ENCODE data around the gene TACC2. TPM values are rescaled to one million over a fixed set of nuclear protein-coding genes. Genes with fewer than 3 reads are reported as not detected.
A peak's percentile ranks its signal among the peaks of the same experiment; 100 is the strongest.

Gene TACC2, protein sequence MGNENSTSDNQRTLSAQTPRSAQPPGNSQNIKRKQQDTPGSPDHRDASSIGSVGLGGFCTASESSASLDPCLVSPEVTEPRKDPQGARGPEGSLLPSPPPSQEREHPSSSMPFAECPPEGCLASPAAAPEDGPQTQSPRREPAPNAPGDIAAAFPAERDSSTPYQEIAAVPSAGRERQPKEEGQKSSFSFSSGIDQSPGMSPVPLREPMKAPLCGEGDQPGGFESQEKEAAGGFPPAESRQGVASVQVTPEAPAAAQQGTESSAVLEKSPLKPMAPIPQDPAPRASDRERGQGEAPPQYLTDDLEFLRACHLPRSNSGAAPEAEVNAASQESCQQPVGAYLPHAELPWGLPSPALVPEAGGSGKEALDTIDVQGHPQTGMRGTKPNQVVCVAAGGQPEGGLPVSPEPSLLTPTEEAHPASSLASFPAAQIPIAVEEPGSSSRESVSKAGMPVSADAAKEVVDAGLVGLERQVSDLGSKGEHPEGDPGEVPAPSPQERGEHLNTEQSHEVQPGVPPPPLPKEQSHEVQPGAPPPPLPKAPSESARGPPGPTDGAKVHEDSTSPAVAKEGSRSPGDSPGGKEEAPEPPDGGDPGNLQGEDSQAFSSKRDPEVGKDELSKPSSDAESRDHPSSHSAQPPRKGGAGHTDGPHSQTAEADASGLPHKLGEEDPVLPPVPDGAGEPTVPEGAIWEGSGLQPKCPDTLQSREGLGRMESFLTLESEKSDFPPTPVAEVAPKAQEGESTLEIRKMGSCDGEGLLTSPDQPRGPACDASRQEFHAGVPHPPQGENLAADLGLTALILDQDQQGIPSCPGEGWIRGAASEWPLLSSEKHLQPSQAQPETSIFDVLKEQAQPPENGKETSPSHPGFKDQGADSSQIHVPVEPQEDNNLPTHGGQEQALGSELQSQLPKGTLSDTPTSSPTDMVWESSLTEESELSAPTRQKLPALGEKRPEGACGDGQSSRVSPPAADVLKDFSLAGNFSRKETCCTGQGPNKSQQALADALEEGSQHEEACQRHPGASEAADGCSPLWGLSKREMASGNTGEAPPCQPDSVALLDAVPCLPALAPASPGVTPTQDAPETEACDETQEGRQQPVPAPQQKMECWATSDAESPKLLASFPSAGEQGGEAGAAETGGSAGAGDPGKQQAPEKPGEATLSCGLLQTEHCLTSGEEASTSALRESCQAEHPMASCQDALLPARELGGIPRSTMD (N-terminal part only)
- not detected for total RNA-seq

DNA sequence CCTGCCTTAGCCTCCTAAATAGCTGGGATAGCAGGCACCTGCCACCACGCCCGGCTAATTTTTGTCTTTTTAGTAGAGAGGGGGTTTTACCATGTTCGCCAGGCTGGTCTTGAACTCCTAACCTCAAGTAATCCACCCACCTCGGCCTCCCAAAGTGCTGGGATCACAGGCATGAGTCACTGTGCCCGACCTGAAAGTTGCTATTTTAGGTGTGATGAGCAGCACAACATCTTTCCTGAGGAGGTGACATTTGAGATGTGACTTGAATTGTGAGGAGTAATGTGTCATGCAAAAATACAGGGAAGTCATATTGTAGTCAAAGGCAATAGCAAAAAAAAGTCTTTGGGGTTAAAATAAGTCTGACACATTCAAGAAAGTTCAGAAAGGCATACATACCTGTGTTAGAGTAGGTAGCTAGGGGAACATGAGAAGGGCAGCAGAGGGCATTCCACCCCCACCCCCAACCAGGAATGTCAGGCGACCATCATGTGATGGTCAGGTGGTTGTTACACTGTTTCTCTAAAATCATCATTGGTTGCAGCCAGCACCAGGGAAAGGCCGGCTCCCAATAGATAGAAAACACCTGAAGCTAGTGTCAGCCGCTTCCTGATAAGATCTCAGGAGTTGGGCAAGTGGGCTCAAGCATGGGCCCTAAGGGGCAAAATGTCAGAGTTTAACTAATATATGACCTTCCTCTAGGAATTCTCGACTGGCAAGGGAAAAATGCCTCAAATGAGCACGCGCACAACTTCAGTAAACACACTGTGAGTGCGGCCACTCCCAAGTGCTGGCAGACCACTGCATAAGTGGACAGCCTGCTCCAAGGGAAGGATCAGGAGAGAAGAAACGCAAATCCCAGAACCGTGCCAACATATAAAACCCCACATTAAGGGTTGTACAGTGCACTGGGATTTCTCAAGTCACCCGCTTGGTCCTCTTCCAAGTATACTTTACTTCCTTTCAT is at the start of gene TACC2:
Gene TACC2 (plus strand): TSS at position 803 of the 964 bp plus-strand sequence. CDS start 32,819 bp downstream, outside the sequence.
- H3K27me3 Mint-ChIP-seq = peaks cover 9% of the 10 kb centered on the region
- DNase-seq = no peak
- no peak within 1 kb of the TSS for H3K4me3 Mint-ChIP-seq
- H3K4me1 Mint-ChIP-seq = no peaks in the 10 kb centered on the region
- POLR2A ChIA-PET = no interaction called here
- no peak within 1 kb of the TSS for H3K27ac Mint-ChIP-seq
- ATAC-seq (ENCODE audit: low read depth) = no peak
- peaks cover 8% of the 10 kb centered on the region for H3K9me3 Mint-ChIP-seq
- no peaks in the 10 kb centered on the region for H3K36me3 Mint-ChIP-seq

DNA sequence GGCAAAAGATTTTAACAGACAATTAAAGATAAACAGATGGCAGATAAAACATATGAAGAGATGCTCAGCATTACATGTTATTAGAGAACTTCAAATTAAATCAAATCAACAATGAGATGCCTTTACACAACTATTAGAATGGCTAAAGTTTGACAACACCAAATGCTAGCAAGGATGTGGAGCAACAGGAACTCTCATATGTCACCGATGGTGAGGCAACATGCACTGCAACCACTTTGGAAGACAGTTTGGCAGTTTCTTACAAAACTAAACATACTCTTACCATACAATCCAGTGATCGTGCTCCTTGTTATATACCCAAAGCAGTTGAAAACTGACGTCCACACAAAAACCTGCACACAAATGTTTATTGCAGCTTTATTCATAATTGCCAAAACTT is 47.4 kb upstream of the TACC2 start:
- H3K27ac Mint-ChIP-seq = no peak overlapping the region
- POLR2A ChIA-PET = no interaction called here
- no peaks in the 10 kb centered on the region for H3K4me1 Mint-ChIP-seq

DNA sequence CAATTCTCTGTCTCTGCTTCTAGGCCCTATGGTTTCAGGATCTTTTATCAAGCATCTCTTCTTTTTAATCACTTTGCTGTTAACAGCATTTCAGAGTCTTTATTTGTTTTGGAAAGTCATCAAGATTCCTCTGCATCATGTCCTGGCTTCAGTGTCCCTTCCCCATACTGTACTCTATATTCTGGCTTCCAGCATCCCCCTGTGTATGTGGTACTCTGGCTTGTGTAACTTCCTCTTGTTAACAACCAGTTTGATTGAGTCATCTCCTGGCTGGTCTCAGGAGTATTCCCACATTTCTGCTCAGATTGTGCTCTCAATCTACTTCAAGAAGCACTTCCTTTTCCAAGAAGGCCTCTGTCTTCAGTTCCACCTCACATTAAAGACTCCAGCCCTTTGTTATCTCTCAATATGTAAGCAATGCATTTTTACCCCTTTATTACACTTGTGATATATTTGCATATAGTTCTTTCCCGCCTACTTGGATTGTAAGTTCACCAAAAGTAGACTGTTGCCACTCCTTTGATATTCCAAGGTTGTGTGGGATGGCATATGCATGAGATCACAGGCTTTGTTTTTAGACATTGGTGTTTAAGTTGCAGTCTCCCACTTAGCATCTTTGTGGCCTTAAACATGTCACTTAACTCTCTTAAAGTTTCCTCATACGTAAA is 46.1 kb upstream of the TACC2 start:
- DNase-seq = no peak
- ATAC-seq (ENCODE audit: low read depth) = no peak
- Mint-ChIP-seq H3K4me3 (no peak overlapping the region), H3K4me1 (no peaks in the 10 kb centered on the region), H3K27me3 (peaks cover 10% of the 10 kb centered on the region), H3K27ac (no peak overlapping the region), H3K36me3 (no peaks in the 10 kb centered on the region), H3K9me3 (no peaks in the 10 kb centered on the region)
- POLR2A ChIA-PET = no interaction called here

More for the DNA sequence above, 47.4 kb upstream of the TACC2 start:
- DNase-seq (no peak), ATAC-seq (ENCODE audit: low read depth) (no peak)
- no peaks in the 10 kb centered on the region for H3K9me3 Mint-ChIP-seq
- H3K36me3 Mint-ChIP-seq = no peaks in the 10 kb centered on the region
- no peak overlapping the region for H3K4me3 Mint-ChIP-seq
- peaks cover 14% of the 10 kb centered on the region for H3K27me3 Mint-ChIP-seq

DNA sequence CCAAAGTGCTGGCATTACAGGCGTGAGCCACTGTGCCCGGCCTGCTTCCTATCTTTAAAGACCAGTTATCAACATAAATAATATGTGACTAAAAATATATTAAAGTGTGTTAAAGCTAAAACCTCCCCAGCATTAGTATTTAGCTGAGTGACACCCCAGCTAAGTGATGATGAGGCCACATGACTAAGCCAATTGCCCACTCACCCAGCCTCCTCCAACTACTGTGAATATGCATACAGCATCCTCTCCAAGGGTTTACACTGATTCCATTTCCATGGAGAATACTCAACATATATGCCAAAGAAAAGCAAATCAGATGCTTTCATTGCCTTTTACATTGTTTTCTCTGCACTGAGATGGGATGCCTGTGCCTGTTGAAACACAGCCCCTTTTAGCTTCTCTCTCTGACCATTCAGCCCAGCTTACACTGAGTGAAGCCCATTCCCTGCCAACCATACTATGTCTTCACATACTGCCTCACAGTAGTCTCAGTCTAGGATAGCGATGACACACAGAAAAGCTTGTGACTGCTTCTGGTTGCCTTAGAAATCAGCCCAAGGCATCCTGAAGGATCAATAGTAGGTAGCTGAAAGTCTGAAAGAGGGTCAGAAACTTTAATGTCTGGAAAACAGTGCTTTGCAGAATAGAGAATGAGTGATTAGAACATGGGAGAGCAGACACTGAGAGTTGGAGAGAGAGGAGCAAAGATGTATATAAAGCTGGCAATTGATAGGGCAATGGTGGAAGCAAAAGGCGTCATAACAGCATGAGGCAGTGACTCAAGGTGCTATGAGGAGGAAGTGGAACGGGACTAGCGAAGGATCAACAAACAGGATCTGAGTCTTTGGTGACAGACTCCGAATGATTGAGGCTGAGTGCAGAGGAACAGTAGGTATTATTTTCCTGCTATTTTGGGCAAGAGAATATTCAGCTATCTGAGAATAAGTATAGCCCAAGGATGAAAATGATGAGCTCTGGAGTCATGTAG is 41.3 kb upstream of the TACC2 start:
- Mint-ChIP-seq H3K27ac (no peak overlapping the region), H3K27me3 (no peaks in the 10 kb centered on the region), H3K4me3 (no peak overlapping the region), H3K9me3 (no peaks in the 10 kb centered on the region), H3K36me3 (no peaks in the 10 kb centered on the region), H3K4me1 (no peaks in the 10 kb centered on the region)
- ATAC-seq (ENCODE audit: low read depth) (no peak), DNase-seq (no peak)
- POLR2A ChIA-PET = no interaction called here

DNA sequence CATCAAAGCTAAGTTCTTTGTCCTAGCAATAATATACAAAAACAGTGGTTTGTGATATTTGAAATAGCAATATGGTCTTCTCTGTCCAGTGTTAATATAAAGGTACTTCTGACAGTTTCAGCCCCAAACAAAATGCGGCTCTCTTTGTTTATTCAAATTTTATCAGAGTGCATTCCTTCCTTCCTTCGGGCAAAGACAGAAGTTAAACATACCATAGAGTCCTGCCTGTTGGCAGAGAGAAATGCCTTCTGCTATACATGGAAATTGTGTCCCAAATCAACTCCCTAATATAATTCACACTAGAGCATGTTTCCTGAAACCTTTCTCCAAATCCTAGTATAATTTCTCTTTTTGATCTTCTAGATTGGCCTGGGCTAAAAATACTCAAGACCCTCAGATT is 39.9 kb upstream of the TACC2 start:
- no peaks in the 10 kb centered on the region for H3K4me1 Mint-ChIP-seq
- no peak overlapping the region for H3K4me3 Mint-ChIP-seq
- H3K36me3 Mint-ChIP-seq = no peaks in the 10 kb centered on the region
- H3K27ac Mint-ChIP-seq = no peak overlapping the region
- H3K27me3 Mint-ChIP-seq = no peaks in the 10 kb centered on the region
- POLR2A ChIA-PET = no interaction called here
- ATAC-seq (ENCODE audit: low read depth) (no peak), DNase-seq (no peak)
- H3K9me3 Mint-ChIP-seq = no peaks in the 10 kb centered on the region

DNA sequence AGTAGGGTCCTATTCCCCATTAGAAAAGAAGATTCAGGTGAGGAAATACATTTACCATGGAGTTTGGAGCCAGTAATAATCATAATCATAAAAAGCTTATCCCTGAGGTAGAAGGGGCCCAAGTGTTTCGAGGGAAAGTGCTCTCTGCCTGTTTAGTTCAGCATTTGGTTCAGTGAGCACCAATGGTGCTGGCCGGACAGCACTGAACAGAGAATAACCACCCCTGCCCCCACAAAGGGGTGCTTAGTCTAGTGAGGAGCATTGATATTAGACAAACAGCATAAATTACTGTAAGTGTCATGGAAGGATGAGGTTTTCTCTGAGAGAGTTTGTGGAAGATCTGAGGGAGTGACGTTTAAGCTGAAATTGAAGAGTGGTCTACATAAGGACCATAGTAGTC is 39.5 kb upstream of the TACC2 start:
- H3K9me3 Mint-ChIP-seq = no peaks in the 10 kb centered on the region
- no peak overlapping the region for H3K27ac Mint-ChIP-seq
- no peaks in the 10 kb centered on the region for H3K36me3 Mint-ChIP-seq
- ATAC-seq (ENCODE audit: low read depth) (no peak), DNase-seq (no peak)
- H3K4me1 Mint-ChIP-seq = no peaks in the 10 kb centered on the region
- POLR2A ChIA-PET = no interaction called here
- H3K27me3 Mint-ChIP-seq = no peaks in the 10 kb centered on the region
- no peak overlapping the region for H3K4me3 Mint-ChIP-seq

DNA sequence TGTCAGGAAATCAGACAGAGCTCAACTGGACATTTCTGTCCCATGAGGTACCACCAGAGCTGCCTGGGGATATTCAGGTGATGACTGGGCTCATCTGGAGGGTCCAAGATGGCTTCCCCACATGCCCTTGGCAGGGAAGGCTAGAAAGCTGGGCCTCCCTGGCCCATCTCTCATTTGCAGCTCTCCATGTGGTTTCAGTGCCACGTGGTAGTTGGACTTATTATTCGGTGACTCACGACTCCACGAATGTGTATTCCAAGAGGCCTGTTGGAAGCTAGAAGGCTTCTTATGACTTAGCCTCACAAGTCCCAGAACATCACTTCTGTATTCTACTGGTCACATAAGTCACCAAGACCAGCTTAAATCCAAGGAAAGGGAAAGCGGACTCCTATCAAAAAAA is 36.7 kb upstream of the TACC2 start:
- ATAC-seq (ENCODE audit: low read depth) = no peak
- no peaks in the 10 kb centered on the region for H3K27me3 Mint-ChIP-seq
- H3K4me3 Mint-ChIP-seq = no peak overlapping the region
- H3K36me3 Mint-ChIP-seq = peaks cover 10% of the 10 kb centered on the region
- H3K9me3 Mint-ChIP-seq = no peaks in the 10 kb centered on the region
- no peak overlapping the region for H3K27ac Mint-ChIP-seq
- no peaks in the 10 kb centered on the region for H3K4me1 Mint-ChIP-seq
- DNase-seq = no peak
- POLR2A ChIA-PET = no interaction called here

DNA sequence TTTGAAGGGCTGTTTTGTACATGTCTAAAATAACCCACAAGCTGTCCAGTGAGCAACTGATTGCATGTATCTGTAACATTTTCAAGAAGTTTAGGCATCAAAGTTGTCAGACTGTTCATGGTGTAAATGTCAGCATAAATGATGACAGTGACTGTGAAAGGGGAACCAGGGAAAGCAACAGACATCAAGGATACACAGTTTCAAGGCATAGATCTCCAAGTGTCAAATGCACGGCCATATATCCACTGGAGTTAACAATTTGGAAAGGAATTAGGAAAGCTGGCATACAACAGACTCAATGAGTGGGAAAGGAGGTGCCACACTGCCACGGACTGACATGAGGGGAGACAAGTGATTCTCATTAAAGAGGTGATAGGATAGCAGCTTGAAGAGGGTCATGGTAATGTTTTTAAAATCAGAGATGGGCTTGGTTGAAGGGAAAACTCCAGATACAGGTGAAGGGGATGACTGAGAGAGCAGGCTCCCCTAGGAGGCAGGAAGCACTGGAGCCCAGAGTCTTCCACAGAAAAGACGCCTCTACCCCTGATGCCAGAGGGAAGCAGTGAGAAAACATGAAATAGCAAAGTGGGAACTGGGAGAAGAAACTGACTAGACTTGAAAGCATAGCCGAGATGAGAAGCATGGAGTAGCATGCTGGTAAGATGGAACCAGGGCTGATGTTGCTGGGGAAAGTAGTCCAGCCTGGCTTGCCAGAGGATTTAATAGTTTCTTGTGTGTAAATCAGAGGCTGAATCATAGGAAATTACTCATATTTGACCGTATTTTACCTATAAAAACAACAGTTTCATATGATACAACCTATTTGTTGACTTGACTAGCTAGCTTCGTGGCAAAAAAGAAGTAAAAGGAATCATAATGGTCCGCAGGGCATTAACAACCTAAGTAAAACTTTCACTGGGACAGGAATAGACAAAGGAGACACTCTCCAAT is 32.6 kb upstream of the TACC2 start:
- ATAC-seq (ENCODE audit: low read depth) (no peak), DNase-seq (no peak)
- no peaks in the 10 kb centered on the region for H3K9me3 Mint-ChIP-seq
- H3K27me3 Mint-ChIP-seq = no peaks in the 10 kb centered on the region
- H3K36me3 Mint-ChIP-seq = peaks cover 15% of the 10 kb centered on the region
- H3K4me3 Mint-ChIP-seq = no peak overlapping the region
- H3K27ac Mint-ChIP-seq = peak overlapping the region; percentile 23
- POLR2A ChIA-PET = no interaction called here
- no peaks in the 10 kb centered on the region for H3K4me1 Mint-ChIP-seq

DNA sequence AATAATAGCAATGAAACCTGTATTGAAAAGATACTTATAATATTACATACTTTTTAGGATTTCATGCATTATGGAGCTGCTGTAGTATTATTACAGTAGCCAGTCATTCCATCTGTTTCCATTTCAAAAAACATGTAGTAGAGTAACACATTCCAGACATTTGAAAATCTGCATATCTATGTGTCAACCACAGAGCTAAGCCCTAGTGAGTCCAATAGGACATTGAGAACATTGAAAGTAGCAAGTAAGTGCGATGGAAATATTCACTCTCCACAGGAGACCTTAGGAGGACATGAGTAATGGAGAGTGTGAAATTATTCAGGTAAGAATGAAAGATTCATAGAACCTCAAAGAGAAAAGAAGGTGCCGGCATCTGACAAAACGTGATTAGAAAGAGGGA is 29.3 kb upstream of the TACC2 start:
- Mint-ChIP-seq H3K4me3 (no peak overlapping the region), H3K4me1 (no peaks in the 10 kb centered on the region), H3K36me3 (peaks cover 27% of the 10 kb centered on the region), H3K27ac (no peak overlapping the region), H3K27me3 (no peaks in the 10 kb centered on the region), H3K9me3 (no peaks in the 10 kb centered on the region)
- POLR2A ChIA-PET = interaction anchor here (0.9 kb wide), 1 partner anchor 11 kb away, joined by 5 read pairs; no protein-coding TSS in a partner anchor
- DNase-seq = no peak
- ATAC-seq (ENCODE audit: low read depth) = no peak

DNA sequence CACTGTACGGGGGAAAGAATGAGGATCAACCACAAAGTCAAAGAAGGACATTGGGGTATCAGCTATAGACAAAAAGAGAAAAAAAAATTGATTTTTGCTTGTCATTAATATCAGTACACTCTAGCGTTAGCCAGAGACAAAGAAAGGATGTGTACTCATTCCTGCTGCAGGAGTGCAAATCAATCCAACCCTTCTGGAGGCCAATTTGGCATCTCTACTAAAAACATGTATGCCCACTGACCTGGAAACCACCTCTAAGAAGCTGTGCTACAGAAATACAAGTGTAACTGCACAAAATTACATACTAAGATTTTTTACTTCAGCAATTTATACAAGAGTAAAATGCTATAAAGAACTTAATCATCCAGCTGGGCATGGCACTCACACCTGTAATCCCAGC is 27.5 kb upstream of the TACC2 start:
- POLR2A ChIA-PET = no interaction called here
- H3K36me3 Mint-ChIP-seq = peaks cover 29% of the 10 kb centered on the region
- H3K27me3 Mint-ChIP-seq = no peaks in the 10 kb centered on the region
- H3K4me3 Mint-ChIP-seq = no peak overlapping the region
- H3K27ac Mint-ChIP-seq = no peak overlapping the region
- no peak for DNase-seq
- H3K4me1 Mint-ChIP-seq = no peaks in the 10 kb centered on the region
- H3K9me3 Mint-ChIP-seq = no peaks in the 10 kb centered on the region
- no peak for ATAC-seq (ENCODE audit: low read depth)

Measured in activated naive CD8-positive, alpha-beta T cell treated with anti-CD3 and anti-CD28 coated beads, Interleukin-2, amount 10 ng/mL, durations not matched to agents 7 days and 5 days (primary cell).